GM23338 (cell line): ENCODE results near the gene NLRP10. TPM values are rescaled to one million over a fixed set of nuclear protein-coding genes. Genes with fewer than 3 reads are reported as not detected.

Source experiments
- ATAC-seq: fragments of 200-7000 bp; cut with Tn5 transposase; 3 replicates; pipeline ENCODE4 v1.9.1; 2020
- DNase-seq: peaks from one replicate; pipeline ENCODE4 v3.0.0-alpha.2; 2015; ENCODE audit warnings: low spot score
- H2AFZ ChIP-seq: fragments of 200-600 bp; sonication (generic); 2 replicates; pipeline ENCODE4 v1.8.0; 2016; ENCODE audit warnings: antibody characterized with exemption, mild to moderate bottlenecking, moderate library complexity
- H3F3A ChIP-seq: fragments of 200-600 bp; sonication (generic); replicated peaks from 2 replicates; pipeline ENCODE4 v1.8.0; 2017; ENCODE audit warnings: antibody characterized with exemption, mixed run types, low read depth
- H3K27ac ChIP-seq: fragments of 200-600 bp; sonication (generic); 2 replicates; pipeline ENCODE4 v1.6.1; 2016; ENCODE audit warnings: low read depth
- H3K27me3 ChIP-seq: fragments of 200-600 bp; sonication (generic); 2 replicates; pipeline ENCODE4 v1.8.0; 2016; ENCODE audit warnings: mild to moderate bottlenecking, mixed run types, moderate library complexity; ENCODE audit not compliant: insufficient read depth
- H3K36me3 ChIP-seq: fragments of 200-600 bp; sonication (generic); 2 replicates; pipeline ENCODE4 v1.8.0; 2016; ENCODE audit warnings: mild to moderate bottlenecking; ENCODE audit not compliant: insufficient read depth
- H3K4me1 ChIP-seq: fragments of 200-600 bp; sonication (generic); 2 replicates; pipeline ENCODE4 v1.8.0; 2016; ENCODE audit warnings: mild to moderate bottlenecking, moderate library complexity; ENCODE audit not compliant: insufficient read depth
- H3K4me2 ChIP-seq: fragments of 200-600 bp; sonication (generic); 2 replicates; pipeline ENCODE4 v1.7.1; 2017; ENCODE audit warnings: mixed run types
- H3K4me3 ChIP-seq: fragments of 200-600 bp; sonication (generic); 2 replicates; pipeline ENCODE4 v1.6.1; 2016; ENCODE audit warnings: mixed run types
- H3K79me2 ChIP-seq: fragments of 200-600 bp; sonication (generic); replicated peaks from 2 replicates; pipeline ENCODE4 v1.8.0; 2017; ENCODE audit warnings: mild to moderate bottlenecking; ENCODE audit not compliant: insufficient read depth
- H3K9me2 ChIP-seq: fragments of 200-600 bp; sonication (generic); 2 replicates; pipeline ENCODE4 v1.8.0; 2017; ENCODE audit not compliant: insufficient read depth
- H4K20me1 ChIP-seq: fragments of 200-600 bp; sonication (generic); replicated peaks from 2 replicates; pipeline ENCODE4 v1.8.0; 2017; ENCODE audit warnings: mild to moderate bottlenecking; ENCODE audit not compliant: insufficient read depth
- H3K27ac Mint-ChIP-seq: 2 replicates; pipeline ENCODE4 v1.8.0; 2020; ENCODE audit warnings: inconsistent platforms, mild to moderate bottlenecking, moderate library complexity, mixed read lengths
- H3K27me3 Mint-ChIP-seq: 3 replicates; pipeline ENCODE4 v1.8.0; 2022; ENCODE audit warnings: low read depth, mild to moderate bottlenecking, moderate library complexity, mixed read lengths, inconsistent platforms; ENCODE audit not compliant: insufficient read depth, poor library complexity
- H3K36me3 Mint-ChIP-seq: 3 replicates; pipeline ENCODE4 v1.8.0; 2021; ENCODE audit warnings: low read depth, mild to moderate bottlenecking, inconsistent platforms, moderate library complexity, mixed read lengths
- H3K4me1 Mint-ChIP-seq: 3 replicates; pipeline ENCODE4 v1.8.0; 2020; ENCODE audit warnings: mild to moderate bottlenecking, inconsistent platforms, mixed read lengths
- H3K4me3 Mint-ChIP-seq: 3 replicates; pipeline ENCODE4 v1.8.0; 2021; ENCODE audit warnings: moderate library complexity, mild to moderate bottlenecking, inconsistent platforms, mixed read lengths
- H3K9me3 Mint-ChIP-seq: 3 replicates; pipeline ENCODE4 v1.8.0; 2020; ENCODE audit warnings: moderate library complexity, mild to moderate bottlenecking, inconsistent platforms, mixed read lengths
- CREB1 ChIP-seq: fragments of 250-450 bp; sonication (Bioruptor Pico); IDR thresholded peaks from 2 replicates; pipeline ENCODE4 v1.5.0; 2020; ENCODE audit warnings: low read depth, mild to moderate bottlenecking, moderate library complexity
- CTCF ChIP-seq, 2 experiments: fragments of 200-600 bp in 1 of 2; sonication (generic) in 1 of 2; conservative IDR thresholded peaks; 2 replicates each; pipeline versions ENCODE4 v1.5.1 to v1.6.1; 2016 to 2017; ENCODE audit warnings: antibody characterized with exemption in 2 of 2, low read depth in 2 of 2, mild to moderate bottlenecking in 2 of 2, moderate library complexity in 1 of 2
- ETS1 ChIP-seq: IDR thresholded peaks from 2 replicates; pipeline ENCODE4 v1.6.1; 2016; ENCODE audit warnings: antibody characterized with exemption
- EZH2 ChIP-seq: fragments of 200-600 bp; sonication (generic); IDR thresholded peaks from one replicate; pipeline ENCODE4 v1.8.0; 2017; ENCODE audit warnings: antibody characterized with exemption, mild to moderate bottlenecking, low read depth; ENCODE audit not compliant: unreplicated experiment
- EZH2phosphoT487 ChIP-seq: fragments of 200-600 bp; sonication (generic); IDR thresholded peaks from one replicate; pipeline ENCODE4 v1.8.1; 2018; ENCODE audit warnings: antibody characterized with exemption; ENCODE audit not compliant: unreplicated experiment
- JUNB ChIP-seq: IDR thresholded peaks from one replicate; pipeline ENCODE4 v1.6.1; 2016; ENCODE audit warnings: antibody characterized with exemption; ENCODE audit not compliant: unreplicated experiment
- NANOG ChIP-seq: IDR thresholded peaks from 2 replicates; pipeline ENCODE4 v1.6.1; 2016; ENCODE audit warnings: antibody characterized with exemption, borderline replicate concordance
- POLR2AphosphoS5 ChIP-seq: IDR thresholded peaks from 2 replicates; pipeline ENCODE4 v1.6.1; 2016; ENCODE audit warnings: antibody characterized with exemption, low read depth
- STAT1 ChIP-seq: IDR thresholded peaks from one replicate; pipeline ENCODE4 v1.6.1; 2016; ENCODE audit warnings: antibody characterized with exemption; ENCODE audit not compliant: unreplicated experiment
- ZNF114 ChIP-seq: fragments of 250-450 bp; sonication (Bioruptor Pico); IDR thresholded peaks from 2 replicates; pipeline ENCODE4 v1.5.0; 2020; ENCODE audit warnings: mild to moderate bottlenecking, moderate library complexity
- ZNF331 ChIP-seq: fragments of 250-450 bp; sonication (Bioruptor Pico); IDR thresholded peaks from 2 replicates; pipeline ENCODE4 v1.5.0; 2020; ENCODE audit warnings: low read depth, mild to moderate bottlenecking, moderate library complexity
- polyA plus RNA-seq: library from polyadenylated mRNA; unstranded; fragments of >200 nt; fragmentation: Nextera tagmentation; extraction: Ambion mirVana; gene quantifications from 2 replicates; pipeline ENCODE4 v1.2.1, GENCODE V29; 2016
- total RNA-seq: library from RNA; depleted of rRNA; stranded (reverse); fragments of >200 nt; shearing (Covaris generic); gene quantifications from 2 replicates; pipeline ENCODE4 v1.2.3, GENCODE V29; 2014
- TF ChIP-seq, protein P1 (sequence below): IDR thresholded peaks from one replicate; pipeline ENCODE4 v1.6.1; 2018; ENCODE audit warnings: antibody characterized with exemption; ENCODE audit not compliant: unreplicated experiment

Gene NLRP10
- total and polyA plus RNA-seq, 2 experiments from 2014 or later: 1.1 to 4.3 TPM

DNA sequence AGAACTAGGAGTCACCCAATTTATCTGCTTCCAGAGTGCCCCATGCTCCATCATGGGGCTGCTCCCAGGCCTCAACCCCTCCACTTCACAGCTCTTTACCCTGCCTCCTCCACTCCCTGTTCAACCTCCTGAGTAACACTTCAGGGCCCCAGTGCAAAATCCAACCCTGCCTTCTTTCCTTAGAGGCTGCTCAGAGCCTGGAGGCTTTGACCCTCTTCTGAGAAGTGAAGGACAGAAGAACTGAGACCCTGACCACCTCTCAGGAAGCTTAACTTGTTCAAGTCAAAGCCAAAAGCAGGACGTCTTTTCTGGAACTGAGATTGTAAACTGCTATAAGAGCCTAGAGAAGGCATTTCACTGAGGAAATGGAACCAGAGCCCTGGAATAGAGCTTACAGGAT is 37.4 kb upstream of the NLRP10 start:
- Mint-ChIP-seq H3K9me3 (no peaks in the 10 kb centered on the region; the same call in 2 of the 3 replicates), H3K27me3 (peaks cover 7% of the 10 kb centered on the region), H3K27ac (no peak overlapping the region), H3K4me3 (no peak overlapping the region), H3K4me1 (no peaks in the 10 kb centered on the region), H3K36me3 (peaks cover 9% of the 10 kb centered on the region; the same call in 2 of the 3 replicates)
- Histone ChIP-seq H3K4me1 (no peaks in the 10 kb centered on the region), H3K27me3 (no peaks in the 10 kb centered on the region), H4K20me1 (no peaks in the 10 kb centered on the region), H3F3A (peaks cover 4% of the 10 kb centered on the region; the same call in 1 of the 2 replicates), H2AFZ (no peak overlapping the region), H3K79me2 (no peaks in the 10 kb centered on the region), H3K36me3 (peaks cover 5% of the 10 kb centered on the region; the same call in 1 of the 2 replicates), H3K4me2 (no peak overlapping the region), H3K9me2 (no peaks in the 10 kb centered on the region), H3K4me3 (no peak overlapping the region), H3K27ac (no peak overlapping the region)
- DNase-seq: no peak
- ATAC-seq: no peak
- no peak for TF ChIP-seq STAT1
- no peak for TF ChIP-seq EZH2phosphoT487
- TF ChIP-seq CTCF (conservative IDR thresholded peaks at IDR 0.05; ENCODE audit: low read depth in 2 of 2): no peak

DNA sequence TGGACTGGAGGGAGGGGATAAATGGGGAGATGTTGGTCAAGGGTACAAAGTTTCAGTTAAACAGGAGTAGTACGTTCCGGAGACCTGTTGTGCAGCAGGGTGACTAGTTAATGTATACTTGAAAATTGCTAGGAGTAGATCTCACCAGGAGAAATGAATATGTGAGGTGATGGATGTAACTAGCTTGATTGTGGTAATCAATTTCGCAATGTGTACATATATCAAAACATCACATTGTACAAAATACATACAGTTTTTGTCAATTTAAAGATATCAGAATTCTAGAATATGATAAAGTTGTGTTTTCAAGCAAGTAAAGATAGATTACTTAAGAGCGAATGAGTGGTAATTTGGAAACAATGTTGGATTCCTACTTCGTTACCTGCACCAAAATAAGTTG is 35.1 kb upstream of the NLRP10 start:
- Mint-ChIP-seq H3K4me3 (no peak overlapping the region), H3K27ac (no peak overlapping the region), H3K4me1 (no peaks in the 10 kb centered on the region), H3K27me3 (peaks cover 7% of the 10 kb centered on the region), H3K36me3 (peaks cover 32% of the 10 kb centered on the region), H3K9me3 (no peaks in the 10 kb centered on the region; the same call in 2 of the 3 replicates)
- 0 out of 2 replicates have a peak, but pooled peaks cover 4% of the 10 kb centered on the region for H4K20me1 ChIP-seq
- H3K79me2 ChIP-seq: no peaks in the 10 kb centered on the region
- DNase-seq (no peak), ATAC-seq (no peak)
- no peak overlapping the region for H2AFZ ChIP-seq
- H3K27ac ChIP-seq: no peak overlapping the region
- no peak overlapping the region for H3K4me2 ChIP-seq
- no peaks in the 10 kb centered on the region for H3K9me2 ChIP-seq
- no peaks in the 10 kb centered on the region for H3K27me3 ChIP-seq
- peaks cover 7% of the 10 kb centered on the region; the same call in 1 of the 2 replicates for H3F3A ChIP-seq
- peaks cover 28% of the 10 kb centered on the region for H3K36me3 ChIP-seq
- H3K4me3 ChIP-seq: no peak overlapping the region
- H3K4me1 ChIP-seq: no peaks in the 10 kb centered on the region
- TF ChIP-seq ZNF114 (CRISPR knock-in tag): no peak
- no peak for TF ChIP-seq CREB1 (CRISPR knock-in tag)
- no peak for TF ChIP-seq EZH2
- TF ChIP-seq POLR2AphosphoS5: no peak
- no peak for TF ChIP-seq STAT1
- TF ChIP-seq, protein P1, sequence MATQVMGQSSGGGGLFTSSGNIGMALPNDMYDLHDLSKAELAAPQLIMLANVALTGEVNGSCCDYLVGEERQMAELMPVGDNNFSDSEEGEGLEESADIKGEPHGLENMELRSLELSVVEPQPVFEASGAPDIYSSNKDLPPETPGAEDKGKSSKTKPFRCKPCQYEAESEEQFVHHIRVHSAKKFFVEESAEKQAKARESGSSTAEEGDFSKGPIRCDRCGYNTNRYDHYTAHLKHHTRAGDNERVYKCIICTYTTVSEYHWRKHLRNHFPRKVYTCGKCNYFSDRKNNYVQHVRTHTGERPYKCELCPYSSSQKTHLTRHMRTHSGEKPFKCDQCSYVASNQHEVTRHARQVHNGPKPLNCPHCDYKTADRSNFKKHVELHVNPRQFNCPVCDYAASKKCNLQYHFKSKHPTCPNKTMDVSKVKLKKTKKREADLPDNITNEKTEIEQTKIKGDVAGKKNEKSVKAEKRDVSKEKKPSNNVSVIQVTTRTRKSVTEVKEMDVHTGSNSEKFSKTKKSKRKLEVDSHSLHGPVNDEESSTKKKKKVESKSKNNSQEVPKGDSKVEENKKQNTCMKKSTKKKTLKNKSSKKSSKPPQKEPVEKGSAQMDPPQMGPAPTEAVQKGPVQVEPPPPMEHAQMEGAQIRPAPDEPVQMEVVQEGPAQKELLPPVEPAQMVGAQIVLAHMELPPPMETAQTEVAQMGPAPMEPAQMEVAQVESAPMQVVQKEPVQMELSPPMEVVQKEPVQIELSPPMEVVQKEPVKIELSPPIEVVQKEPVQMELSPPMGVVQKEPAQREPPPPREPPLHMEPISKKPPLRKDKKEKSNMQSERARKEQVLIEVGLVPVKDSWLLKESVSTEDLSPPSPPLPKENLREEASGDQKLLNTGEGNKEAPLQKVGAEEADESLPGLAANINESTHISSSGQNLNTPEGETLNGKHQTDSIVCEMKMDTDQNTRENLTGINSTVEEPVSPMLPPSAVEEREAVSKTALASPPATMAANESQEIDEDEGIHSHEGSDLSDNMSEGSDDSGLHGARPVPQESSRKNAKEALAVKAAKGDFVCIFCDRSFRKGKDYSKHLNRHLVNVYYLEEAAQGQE: no peak
- TF ChIP-seq JUNB: no peak
- TF ChIP-seq ETS1: no peak
- no peak for TF ChIP-seq EZH2phosphoT487
- TF ChIP-seq ZNF331 (CRISPR knock-in tag): no peak
- TF ChIP-seq CTCF (conservative IDR thresholded peaks at IDR 0.05; ENCODE audit: low read depth in 2 of 2): no peak
- no peak for TF ChIP-seq NANOG
